ENCODE data around the gene TUBA1B. TPM values are rescaled to one million over a fixed set of nuclear protein-coding genes. Genes with fewer than 3 reads are reported as not detected.
A peak's percentile ranks its signal among the peaks of the same experiment; 100 is the strongest.

TUBA1B gene
- total and polyA plus RNA-seq, 2 of the 13 experiments (the other 11 are each of a cell fraction or from before 2014, with no cell fraction given), result 1,275 to 1,353 TPM

DNA sequence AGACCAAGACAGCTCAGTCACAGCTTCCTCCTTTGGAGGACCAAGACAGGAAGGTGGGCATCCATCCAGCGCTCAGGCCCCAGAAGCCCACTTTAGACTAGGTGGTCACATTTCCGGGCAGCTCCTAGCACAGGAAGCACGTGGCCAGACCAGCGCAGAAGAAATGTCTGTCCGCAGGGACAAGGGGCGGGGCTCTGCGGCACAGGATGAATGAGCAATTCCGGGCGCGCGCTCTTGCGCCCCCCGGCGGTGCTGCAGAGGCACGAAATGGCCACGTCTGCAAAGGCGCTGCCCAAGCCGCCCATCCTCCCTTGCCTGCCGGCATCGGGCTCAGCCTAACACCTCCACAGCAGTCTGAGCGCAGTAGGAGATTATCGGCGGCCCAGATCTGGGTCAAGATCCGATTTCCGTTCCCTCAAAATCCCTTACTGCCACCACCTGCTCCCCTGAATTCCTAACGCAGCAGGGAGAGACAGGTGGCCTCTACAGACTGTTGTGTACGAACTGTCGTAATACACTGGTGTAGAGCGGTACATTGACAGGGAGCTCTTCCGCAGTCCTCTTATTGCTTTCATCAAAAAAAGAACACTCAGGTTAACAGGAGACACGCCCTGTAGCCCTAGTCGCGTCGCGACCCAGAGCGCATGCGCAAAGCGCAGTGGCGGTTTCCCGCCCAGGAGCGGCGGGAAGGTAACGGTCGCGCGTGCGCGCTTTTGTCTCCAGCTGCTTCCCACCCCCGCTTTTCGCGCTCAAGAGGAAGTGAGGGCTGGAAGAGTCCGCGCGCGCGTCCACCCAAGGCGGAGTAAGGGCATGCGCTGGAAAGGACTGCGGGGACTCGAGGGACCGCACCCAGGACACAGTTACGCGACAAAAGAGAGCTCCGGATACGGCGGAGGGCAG lies 794 bp downstream of the TUBA1B start (continued):
- TF ChIP-seq, protein P1, sequence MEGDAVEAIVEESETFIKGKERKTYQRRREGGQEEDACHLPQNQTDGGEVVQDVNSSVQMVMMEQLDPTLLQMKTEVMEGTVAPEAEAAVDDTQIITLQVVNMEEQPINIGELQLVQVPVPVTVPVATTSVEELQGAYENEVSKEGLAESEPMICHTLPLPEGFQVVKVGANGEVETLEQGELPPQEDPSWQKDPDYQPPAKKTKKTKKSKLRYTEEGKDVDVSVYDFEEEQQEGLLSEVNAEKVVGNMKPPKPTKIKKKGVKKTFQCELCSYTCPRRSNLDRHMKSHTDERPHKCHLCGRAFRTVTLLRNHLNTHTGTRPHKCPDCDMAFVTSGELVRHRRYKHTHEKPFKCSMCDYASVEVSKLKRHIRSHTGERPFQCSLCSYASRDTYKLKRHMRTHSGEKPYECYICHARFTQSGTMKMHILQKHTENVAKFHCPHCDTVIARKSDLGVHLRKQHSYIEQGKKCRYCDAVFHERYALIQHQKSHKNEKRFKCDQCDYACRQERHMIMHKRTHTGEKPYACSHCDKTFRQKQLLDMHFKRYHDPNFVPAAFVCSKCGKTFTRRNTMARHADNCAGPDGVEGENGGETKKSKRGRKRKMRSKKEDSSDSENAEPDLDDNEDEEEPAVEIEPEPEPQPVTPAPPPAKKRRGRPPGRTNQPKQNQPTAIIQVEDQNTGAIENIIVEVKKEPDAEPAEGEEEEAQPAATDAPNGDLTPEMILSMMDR (CRISPR knock-in tag; IDR thresholded peaks at IDR 0.05), result peak; percentile 97
- TF ChIP-seq AHR (CRISPR knock-in tag; IDR thresholded peaks at IDR 0.05) (no peak; the same call in 1 of the 2 replicates), ZNF569 (CRISPR knock-in tag; IDR thresholded peaks at IDR 0.05; ENCODE audit: borderline replicate concordance) (peak; percentile 96; the same call in 1 of the 2 replicates), IRF1 (CRISPR knock-in tag; IDR thresholded peaks at IDR 0.05; ENCODE audit: low read depth) (no peak), ZNF777 (CRISPR knock-in tag; IDR thresholded peaks at IDR 0.05) (peak; percentile 40; the same call in 1 of the 2 replicates), ZNF574 (CRISPR knock-in tag; IDR thresholded peaks at IDR 0.05) (peak; percentile 68), CENPX (CRISPR knock-in tag; IDR thresholded peaks at IDR 0.05) (no peak), ZNF256 (CRISPR knock-in tag; conservative IDR thresholded peaks at IDR 0.05) (peak; percentile 30; the same call in 1 of the 2 replicates), REPIN1 (CRISPR knock-in tag; IDR thresholded peaks at IDR 0.05; ENCODE audit: borderline replicate concordance, low read depth) (peak; percentile 69; the same call in 1 of the 2 replicates), ZSCAN12 (CRISPR knock-in tag; IDR thresholded peaks at IDR 0.05) (peak; percentile 78; the same call in 1 of the 2 replicates), RNF2 (conservative IDR thresholded peaks at IDR 0.05; ENCODE audit: low read depth) (peak; percentile 40; the same call in 1 of the 2 replicates), BHLHE40 (IDR thresholded peaks at IDR 0.05; ENCODE audit: low read length) (peak; percentile 66), NR2F2 (IDR thresholded peaks at IDR 0.05; ENCODE audit: borderline replicate concordance, low read depth) (no peak; the same call in 1 of the 2 replicates), MXI1 (IDR thresholded peaks at IDR 0.05; ENCODE audit: borderline replicate concordance, low read depth, low read length) (peak; percentile 99), STAG1 (CRISPR knock-in tag; IDR thresholded peaks at IDR 0.05) (peak; percentile 46), DPF2 (CRISPR knock-in tag; IDR thresholded peaks at IDR 0.05; ENCODE audit: borderline replicate concordance, low read depth) (no peak), ZNF263 (CRISPR knock-in tag; IDR thresholded peaks at IDR 0.05) (peak; percentile 13; the same call in 1 of the 2 replicates), BCL6 (CRISPR knock-in tag; IDR thresholded peaks at IDR 0.05) (peak; percentile 12; the same call in 1 of the 2 replicates), HOXA7 (CRISPR knock-in tag; IDR thresholded peaks at IDR 0.05) (peak; percentile 83; the same call in 1 of the 2 replicates)
- TF ChIP-seq, protein P2, sequence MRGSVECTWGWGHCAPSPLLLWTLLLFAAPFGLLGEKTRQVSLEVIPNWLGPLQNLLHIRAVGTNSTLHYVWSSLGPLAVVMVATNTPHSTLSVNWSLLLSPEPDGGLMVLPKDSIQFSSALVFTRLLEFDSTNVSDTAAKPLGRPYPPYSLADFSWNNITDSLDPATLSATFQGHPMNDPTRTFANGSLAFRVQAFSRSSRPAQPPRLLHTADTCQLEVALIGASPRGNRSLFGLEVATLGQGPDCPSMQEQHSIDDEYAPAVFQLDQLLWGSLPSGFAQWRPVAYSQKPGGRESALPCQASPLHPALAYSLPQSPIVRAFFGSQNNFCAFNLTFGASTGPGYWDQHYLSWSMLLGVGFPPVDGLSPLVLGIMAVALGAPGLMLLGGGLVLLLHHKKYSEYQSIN (CRISPR knock-in tag; IDR thresholded peaks at IDR 0.05; ENCODE audit: borderline replicate concordance), result no peak
- TF ChIP-seq, protein P3, sequence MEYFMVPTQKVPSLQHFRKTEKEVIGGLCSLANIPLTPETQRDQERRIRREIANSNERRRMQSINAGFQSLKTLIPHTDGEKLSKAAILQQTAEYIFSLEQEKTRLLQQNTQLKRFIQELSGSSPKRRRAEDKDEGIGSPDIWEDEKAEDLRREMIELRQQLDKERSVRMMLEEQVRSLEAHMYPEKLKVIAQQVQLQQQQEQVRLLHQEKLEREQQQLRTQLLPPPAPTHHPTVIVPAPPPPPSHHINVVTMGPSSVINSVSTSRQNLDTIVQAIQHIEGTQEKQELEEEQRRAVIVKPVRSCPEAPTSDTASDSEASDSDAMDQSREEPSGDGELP (IDR thresholded peaks at IDR 0.05; ENCODE audit: borderline replicate concordance, low read depth), result peak; percentile 69; the same call in 1 of the 2 replicates
